ENCODE results near the gene TTC23.

DNA sequence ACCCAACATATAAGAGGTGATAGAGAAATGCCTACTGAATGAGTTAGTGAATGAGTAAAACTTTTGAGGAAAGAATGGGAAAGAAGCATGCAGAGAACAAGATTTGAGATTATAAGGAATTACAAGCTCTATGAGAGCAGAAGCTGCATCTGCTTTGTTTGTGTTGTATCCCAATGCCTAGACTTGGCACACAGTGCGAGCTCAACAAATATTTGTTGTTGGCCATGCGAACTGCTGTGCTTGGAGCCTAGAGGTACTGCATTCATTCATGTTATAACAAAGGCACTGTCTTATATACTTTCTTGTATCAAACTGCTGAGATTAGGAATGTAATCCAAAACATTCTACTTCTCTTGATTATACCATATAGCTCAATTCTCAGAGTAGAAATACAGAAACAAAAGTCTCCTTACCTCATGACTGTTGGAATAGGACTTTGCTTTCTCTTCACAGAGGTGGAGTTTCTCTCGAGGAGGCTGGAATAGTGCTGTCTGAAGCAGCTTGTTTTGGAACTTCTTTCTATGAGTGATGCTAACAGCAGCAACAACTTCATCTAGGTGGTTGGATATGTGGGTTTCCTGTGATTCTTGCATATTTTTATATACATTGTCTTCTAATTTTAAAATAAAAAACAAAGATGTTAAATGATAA is 21.1 kb downstream of the TTC23 start:
- TF ChIP-seq POLR2AphosphoS5 (IDR thresholded peaks at IDR 0.05; ENCODE audit: insufficient read depth, low read depth, low read length) (no peak), CTCF (IDR thresholded peaks at IDR 0.05; ENCODE audit: extremely low read depth in 1 of 2, insufficient read depth in 1 of 2, low read depth in 1 of 2, low read length in 2 of 2) (no peak)

Data from endothelial cell of umbilical vein (primary cell).